NCI-H146 treated with DMSO at 0.1 percent for 48 hours (cell line): Measurements from ENCODE around the gene PROSER2.
A peak's percentile ranks its signal among the peaks of the same experiment; 100 is the strongest.
"Not testable (repeated sequence)": the region's sequence is repeated elsewhere in the genome, so short reads cannot be mapped to it uniquely, and the experiment has no call there.

Source experiments
- DNase-seq: peaks from one replicate; lab custom pipeline; 2025; ENCODE audit not compliant: unreplicated experiment; lab: John Stamatoyannopoulos, UW

PROSER2 gene

DNA sequence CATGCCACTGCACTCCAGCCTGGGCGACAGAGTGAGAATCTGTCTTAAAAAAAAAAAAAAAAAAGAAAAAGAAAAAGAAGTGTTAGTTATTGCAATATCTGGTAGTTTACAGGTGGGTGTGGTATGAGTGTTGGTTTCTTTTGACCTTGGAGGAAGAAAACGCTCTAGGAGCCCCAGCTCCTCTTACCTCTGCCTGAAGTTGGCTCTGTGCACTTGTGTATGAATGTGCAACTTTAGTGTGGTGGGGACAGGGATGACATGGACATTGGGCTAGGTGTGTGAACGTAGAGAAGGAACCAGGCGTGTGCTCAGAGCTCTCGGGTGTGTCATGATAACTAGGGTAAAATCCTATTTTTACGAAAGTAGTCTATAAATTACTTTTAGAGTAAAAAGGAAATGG is 11.9 kb downstream of the PROSER2 start:
- DNase-seq = no peak

DNA sequence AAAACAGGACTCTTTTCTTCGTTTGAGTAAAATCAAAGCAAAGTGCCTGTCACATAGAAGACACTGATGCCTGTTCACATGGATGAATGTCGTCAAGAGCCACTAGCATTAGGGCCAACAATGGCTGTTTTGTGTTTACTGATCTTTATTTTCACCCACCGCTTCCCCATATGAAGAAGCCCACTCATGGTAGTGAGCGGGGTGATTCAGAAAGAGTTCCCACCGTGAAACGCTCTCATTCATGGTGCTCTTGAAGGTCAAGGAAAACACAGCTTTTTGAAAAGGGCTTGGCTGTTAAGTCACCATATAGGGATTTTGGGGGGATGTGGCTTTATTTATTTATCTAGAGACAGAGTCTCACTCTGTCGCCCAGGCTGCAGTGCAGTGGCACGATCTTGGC is 12.5 kb downstream of the PROSER2 start:
- no peak for DNase-seq

DNA sequence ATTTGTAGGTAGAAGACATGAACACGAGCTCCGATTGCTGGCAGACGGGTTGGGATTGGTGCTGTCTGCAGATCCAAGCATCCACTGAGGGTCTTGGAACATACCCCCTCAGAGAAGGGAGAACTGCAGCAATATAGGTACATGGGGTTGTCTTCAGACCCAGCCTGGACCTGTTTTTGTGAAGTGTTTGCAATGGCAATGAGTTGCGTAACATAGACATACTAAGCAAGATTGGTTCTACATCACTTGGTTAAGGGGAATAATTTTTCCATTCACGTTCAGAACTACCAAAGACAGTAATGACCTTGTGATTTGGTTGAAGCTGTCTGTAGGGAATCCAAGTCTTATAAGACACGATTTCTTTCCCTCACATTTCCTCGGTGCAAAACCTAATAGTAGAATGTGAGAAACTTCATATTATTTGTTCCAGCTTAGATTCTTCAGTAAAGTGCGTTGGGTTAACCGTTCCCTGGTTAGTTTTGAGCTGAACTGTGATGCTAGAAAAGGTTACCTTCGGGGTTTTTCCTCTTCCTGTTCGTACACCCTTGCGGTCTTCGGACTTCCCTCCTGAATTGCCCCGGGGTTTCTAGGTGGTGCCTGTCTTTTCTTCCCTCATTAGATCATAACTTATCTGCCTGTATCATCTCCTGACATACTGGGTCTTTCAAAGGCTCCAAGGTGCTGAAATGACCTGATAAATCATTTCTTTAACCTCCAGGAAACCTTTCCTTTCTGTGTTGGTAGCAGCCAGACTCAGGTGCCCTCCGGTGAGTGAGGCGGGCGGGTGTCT is 14.4 kb downstream of the PROSER2 start:
- no peak for DNase-seq

DNA sequence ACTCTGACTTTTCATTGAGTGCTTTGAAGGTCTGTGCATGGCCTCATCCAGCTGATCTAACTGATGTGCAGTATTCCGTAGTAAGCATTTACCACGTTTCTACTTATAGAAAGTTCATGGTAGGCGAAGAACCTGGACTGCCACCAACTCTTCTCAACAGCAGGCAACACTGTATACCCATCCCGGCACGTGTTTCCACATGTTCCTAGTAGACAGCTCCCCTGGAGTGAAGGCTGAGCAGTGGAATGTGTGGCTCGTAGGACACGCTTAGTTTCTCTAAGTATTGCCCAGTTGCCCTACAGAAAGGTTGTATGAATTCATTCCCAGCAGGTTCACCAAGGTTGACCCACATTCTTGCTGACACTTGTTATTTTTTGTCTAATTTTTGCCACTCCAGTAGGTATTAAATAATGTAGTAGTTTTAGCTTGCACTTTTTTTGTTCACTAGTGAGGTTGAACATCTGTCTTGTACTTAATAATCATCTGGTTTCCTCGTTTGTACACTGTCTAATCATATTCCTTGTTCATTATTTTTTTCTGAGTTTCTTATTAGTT is 15.2 kb downstream of the PROSER2 start:
- DNase-seq = no peak

DNA sequence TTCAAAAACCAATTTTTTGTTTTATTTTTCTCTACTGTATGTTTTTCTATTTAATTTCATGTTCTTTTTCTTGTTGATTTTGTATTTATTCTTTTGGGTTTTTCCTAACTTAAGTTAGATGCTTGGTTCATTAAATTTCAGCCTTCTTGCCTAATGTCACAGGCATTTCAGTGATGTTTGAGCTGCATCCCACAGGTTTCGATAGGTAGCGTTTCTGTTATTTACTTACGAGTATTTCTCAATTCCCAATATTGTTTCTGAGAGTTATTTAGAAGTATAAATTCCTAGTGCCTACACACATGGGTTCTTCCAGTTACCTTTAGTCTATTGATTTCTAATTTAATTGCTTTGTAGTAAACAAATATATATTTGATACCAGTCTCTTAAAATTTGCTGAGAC is 18.2 kb downstream of the PROSER2 start:
- no peak for DNase-seq

DNA sequence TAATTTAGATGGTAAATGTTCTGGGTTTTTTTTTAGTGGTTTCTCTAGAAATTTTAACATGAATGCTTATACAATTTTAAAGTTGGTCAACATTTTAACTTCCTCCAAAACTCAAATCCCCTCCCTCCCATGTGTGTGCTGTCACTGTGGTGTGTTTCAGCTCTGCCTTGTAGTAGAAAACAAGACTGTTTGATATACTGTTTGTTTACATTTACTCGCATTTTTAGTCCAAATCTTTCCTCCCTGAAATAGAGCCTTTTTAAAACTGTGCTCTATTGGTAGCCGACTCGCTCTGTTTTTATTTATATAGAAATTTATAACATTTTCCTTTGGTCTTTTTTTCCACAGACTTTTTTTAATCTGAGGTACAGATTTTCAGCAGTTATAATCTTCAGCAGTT is 19.3 kb downstream of the PROSER2 start:
- DNase-seq = no peak

DNA sequence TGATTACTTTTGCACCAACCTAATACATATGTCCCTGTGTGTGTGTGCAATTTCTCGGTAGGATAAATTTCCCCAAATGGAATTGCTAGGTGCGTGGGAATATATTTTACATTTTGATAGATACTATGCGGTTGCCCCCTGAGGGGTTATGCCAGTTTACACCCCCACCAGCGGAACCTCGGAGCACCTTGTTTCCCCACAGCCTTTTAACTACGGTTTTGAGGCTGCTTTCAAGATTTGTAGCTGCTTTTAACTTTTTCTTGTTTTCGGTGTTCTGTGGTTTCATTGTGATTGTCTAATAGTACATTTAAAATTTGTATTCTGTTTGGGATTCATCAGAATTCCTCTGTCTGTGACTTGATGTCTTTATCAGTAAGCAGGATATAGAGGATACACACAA is 22.0 kb downstream of the PROSER2 start:
- no peak for DNase-seq

DNA sequence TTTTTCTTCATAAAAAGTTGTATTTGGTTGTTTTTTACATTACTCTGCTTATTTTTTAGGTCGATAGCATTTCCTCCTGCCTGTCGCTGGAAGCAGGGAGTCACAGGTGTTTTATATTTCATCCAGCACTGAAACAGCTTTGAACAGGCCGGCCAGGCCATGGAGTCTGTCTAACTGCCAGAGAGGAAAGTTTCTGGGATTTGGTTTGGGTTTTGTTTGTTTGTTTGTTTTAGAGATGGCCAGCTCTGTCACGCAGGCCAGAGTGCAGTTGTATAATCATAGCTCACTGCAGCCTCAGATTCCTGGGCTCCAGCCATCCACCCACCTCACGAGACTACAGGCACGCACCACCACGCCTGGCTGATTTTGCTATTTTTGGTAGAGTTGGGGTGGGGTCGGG is 23.4 kb downstream of the PROSER2 start:
- DNase-seq = no peak

DNA sequence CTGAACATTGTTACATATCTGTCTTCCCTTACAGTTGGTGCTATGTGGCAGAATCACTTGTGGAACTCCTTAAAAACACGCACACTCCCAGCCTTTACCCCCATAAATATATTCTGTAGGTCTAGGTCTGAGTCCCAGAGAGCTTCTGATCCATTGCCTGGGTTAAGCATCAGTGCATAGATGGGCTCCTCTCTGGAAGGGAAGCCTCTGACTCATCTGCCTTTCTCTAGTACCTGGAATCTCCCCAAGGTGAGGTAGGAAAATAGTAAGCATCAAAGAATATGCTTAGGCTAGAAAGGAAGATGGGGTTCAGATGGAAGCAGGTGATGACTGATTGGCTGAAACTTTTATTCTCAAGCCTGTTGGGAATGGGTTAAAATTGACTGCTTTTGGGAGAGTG is 26.1 kb downstream of the PROSER2 start:
- no peak for DNase-seq

DNA sequence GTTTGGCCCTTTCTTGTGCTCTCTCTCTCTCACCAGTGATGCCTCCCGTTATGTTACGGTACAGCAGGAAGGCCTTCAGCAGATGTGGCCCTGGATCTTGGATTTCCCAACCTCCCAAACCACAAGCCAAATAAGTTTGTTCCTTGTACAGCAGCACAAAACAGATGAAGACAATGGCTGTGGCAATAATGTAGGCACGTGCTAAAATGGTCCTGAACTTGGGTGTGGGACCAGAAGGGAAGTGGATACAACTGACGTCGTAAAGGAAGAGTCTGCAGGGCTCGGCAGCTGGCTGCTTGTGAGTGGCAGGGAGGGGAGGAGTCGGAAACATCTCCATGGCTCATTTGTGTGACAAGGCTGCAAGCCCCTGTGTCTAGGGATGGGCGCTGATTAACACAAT is 26.8 kb downstream of the PROSER2 start:
- no peak for DNase-seq

DNA sequence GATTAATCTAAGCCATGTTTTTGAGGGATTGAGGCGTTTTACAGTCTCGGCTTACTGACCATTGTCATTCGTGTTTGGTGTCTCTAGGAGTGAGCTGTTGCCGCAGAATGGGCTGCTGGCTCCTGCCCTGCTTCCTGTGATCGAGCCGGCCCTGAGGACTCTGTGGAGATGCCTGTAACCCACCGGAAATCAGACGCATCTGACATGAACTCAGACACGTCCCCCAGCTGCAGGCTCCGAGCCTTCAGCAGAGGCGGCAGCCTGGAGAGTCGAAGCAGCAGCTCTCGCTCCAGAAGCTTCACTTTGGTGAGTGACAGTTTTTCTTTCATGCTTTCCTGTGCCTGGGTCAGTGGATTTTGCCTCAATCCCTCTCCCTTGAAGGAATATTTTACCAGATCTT is 28.8 kb downstream of the PROSER2 start:
- no peak for DNase-seq

DNA sequence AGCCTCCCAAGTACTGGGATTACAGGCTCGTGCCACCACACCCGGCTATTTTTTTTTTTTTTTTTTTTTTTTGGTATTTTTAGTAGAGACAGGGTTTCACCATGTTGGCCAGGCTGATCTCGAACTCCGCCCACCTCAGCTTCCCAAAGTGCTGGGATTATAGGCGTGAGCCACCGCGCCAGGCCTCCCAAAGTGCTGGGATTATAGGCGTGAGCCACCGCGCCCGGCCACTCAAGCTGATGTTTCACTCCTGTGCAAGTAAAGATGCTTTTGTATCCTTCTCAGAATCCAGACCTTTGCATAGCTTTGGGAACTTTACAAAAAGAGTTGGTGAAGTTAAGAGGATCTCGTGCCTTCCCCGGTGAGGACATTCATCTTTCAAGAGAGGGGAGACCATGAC is 29.5 kb downstream of the PROSER2 start:
- not testable (repeated sequence) for DNase-seq

DNA sequence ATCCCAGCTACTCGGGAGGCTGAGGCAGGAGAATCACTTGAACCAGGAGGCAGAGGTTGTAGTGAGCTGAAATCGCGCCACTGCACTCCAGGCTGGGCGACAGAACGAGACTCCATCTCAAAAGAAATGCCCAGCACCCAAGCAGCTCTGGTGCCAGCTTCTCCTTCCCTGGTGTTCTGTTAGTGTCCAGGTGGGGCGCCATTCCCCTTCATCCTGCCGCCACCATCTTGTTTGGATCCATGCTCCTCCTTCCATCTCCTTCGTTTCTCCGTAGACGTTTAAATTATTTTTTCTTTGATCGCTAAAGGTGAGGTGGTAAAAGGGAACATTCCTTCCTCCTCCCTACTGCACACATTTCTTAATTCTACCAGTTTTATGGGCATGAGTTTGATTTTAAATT is 30.3 kb downstream of the PROSER2 start:
- no peak for DNase-seq

DNA sequence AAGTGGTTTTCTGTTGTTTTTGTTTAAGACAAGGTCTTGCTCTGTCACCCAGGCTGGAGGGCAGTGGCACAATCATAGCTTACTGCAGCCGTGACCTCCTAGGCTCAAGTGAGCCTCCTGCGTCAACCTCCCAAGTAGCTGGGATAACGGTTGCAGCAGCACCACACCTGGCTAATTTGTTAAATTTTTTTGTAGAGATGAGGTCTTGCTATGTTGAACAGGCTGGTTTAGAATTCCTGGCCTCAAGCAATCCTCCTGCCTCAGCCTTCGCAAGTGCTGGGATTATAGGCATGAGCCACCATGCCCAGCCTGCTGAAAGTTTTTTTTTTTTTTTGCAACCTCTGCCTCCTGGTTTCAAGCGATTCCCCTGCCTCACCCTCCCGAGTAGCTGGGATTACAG is 31.1 kb downstream of the PROSER2 start:
- DNase-seq = no peak

DNA sequence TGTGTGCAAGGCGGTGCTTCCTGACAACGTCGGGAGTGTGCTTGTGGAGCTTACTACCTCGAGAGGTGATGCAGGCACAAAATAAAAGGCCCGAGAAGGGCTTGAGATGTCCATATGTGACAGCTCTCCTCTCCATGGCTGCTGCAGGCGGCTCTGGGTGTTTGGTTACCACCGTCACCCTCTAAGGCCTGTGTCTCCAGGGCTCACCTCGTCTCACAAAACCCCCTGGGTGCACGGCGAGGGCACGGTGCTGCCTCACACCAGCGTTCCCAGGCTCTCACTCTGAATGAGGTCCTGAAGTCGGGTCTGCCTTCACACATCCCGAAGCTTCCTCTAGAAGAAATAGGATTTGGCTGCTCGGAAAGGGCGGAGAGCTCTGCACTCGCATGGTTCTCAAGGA is 32.9 kb downstream of the PROSER2 start:
- no peak for DNase-seq

DNA sequence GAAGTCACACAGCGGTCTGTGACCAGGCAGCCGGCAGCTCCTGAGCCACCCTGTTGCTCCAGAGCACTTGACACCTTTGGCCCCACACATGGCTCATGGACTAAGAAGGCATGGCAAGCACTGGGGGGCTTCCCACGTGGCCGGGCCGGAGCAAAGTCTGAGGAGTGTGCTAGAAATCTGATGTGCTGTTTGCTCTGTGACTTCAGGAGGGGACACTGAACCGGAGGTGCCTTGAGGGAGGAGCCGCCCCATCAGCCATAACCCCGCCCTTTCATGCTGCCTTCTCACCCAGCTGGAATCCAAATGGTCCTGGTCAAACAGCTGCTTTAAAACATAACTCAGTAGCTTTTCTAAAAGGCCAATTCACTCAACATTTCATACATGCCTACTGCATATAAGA is 33.5 kb downstream of the PROSER2 start:
- DNase-seq = no peak

DNA sequence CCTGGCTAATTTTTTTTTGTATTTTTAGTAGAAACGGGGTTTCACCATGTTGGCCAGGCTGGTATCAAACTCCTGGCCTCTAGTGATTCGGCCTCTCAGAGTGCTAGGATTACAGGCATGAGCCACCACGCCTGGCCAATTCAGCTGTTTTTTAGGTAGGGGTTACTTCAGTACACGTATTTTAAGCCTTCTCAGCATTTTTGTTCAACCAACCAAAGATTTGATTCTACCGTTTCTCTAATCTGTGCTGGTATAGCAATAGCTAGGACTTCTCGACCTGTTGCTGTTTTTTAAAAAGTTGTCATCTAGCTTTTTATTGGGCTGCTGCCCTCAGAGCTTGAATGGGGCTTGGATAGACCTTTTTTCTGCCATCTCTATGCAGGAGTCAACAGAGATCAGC is 34.9 kb downstream of the PROSER2 start:
- DNase-seq = no peak

DNA sequence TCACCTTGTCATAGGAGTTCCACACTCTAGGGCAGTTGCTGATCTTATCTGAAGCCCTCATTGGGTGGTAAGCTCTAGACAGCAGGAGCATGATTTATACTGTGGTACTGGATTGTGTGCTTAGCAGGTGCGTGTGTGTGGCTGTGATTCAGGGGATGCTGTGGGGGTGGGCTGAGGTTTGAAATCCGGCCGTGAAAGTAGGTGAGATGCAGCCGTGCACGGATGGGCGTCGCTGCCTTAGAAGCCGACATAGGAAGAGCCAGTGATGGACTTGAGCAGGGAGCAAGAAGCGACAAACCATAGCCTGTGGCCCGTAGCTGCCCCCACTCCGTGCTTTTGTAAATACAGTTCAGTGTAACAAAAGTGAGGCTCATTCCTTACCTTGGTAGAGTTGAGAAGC is 38.2 kb downstream of the PROSER2 start:
- no peak for DNase-seq

DNA sequence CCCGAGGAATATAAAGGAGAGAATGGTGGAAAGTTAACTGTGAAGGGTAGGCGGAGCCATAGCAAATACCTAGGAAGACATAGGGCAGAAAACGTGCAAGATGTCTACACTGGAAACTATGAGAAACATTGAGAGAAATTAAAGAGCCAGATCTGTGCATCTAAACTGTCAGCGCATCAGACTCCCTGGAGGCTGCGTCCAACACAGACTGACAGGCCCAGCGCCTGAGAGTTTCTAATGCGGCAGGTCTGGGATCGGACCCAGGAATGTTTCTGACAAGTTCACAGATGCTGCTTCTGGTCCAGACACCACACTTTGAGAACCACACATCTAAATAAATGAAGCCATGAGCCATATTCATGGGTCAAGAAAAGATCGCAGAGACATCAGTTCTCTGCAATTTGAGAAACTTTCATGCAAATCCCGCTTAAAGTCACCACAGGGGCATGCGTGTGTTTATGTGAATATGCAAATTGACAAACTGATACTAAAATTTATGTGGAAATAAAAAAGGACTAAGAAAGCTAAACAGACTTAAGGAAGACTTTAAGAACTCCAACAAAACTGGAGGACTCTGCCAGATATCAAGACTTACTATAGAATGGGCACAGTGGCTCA is 38.8 kb downstream of the PROSER2 start:
- DNase-seq = no peak

DNA sequence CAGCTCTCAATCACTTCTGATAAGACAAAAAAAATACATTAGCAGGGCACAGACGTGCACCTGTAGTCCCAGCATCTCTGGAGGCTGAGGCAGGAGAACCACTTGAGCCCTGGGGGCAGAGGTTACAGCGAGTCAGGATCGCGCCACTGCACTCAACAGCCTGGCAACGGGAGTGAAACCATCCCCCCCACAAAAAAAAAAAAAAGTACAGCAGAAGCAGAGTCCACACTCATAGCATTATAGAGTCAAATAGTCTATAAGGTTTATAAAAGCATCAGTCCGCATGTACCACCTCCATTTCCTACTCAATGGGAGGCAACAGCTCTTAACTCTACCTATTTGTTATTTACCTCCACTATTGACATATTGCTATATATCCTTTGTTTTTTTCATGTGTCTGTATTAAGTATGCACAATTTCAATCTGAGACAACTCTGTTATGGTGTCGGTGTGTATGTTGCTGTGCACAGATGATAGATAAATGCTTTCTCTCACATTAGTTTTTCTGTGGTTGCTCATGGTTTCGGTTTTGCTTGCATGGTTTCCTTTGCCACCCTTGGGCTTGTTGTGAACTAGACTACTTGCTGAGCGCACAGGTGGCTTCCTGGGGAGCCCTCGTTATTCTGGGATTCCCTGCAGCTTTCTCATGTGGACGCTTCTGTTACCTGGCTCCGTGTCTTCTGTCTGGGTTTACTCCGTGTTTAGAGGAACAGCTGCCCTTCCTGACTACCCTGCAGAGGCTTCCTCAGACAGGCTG is 40.4 kb downstream of the PROSER2 start:
- peak; percentile 90 for DNase-seq

DNA sequence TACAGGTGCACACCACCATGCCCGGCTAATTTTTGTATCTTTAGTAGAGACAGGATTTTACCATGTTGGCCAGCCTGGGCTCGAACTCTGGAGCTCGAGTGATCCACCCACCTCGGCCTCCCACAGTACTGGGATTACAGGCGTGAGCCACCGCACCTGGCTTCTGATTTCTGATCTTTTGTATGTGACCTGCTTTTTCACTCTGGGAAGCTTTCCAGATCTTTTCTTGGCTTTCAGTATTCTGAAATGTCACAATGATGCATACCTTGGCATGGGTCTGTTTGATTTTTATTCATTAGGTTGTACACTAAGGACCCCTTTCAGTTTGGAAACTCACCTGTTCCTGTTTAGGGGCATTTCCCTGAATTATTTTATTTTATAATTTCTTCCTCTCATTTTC is 41.6 kb downstream of the PROSER2 start:
- no peak for DNase-seq

DNA sequence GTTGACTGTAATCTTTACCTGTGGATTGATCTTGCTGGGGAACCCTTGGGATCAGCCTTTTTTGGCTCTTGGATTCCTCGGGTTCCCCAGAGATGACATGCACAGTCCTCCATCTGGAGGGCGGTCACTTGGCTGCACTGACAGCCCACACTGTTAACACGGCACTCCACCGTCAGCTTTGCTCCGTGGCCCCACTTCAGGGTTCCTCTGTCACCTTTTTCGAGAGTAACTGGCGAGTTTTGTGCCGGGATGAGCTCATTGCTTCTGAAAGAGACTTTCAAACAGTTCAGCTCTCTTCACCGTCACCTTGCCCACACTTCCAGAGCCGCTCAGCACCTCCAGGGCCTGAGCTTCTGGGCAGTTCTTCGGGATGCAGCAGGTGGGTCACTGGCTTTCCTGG is 42.4 kb downstream of the PROSER2 start:
- no peak for DNase-seq
